H1 (cell line): ENCODE data around the gene FGF19. TPM values are rescaled to one million over a fixed set of nuclear protein-coding genes. Genes with fewer than 3 reads are reported as not detected.

Experiments
- CTCF ChIA-PET: fragments of 300-600 bp; sonication (Branson Sonifier 250); formaldehyde crosslinking; loops from one replicate; lab custom pipeline; 2021; ENCODE audit not compliant: partially characterized antibody; lab: Charles Lee
- POLR2A ChIA-PET: fragments of 300-600 bp; sonication (Branson Sonifier 250); formaldehyde crosslinking; loops from one replicate; lab custom pipeline; 2021; ENCODE audit warnings: inconsistent platforms; ENCODE audit not compliant: partially characterized antibody; lab: Charles Lee
- DNase-seq, 2 experiments: peaks; one replicate each; pipeline versions ENCODE4 v3.0.0 to v3.0.0-alpha.2; 2010 to 2022; ENCODE audit warnings: low spot score in 2 of 2, low read depth in 1 of 2, mixed read lengths in 1 of 2
- FAIRE-seq: peaks from 2 replicates; lab custom pipeline; 2011; peaks lifted over from hg19 to GRCh38; lab: Jason Lieb, UNC
- H2AFZ ChIP-seq: 2 replicates; pipeline ENCODE4 v1.8.1; 2012; ENCODE audit warnings: low read length, inconsistent platforms
- H2AK5ac ChIP-seq: 2 replicates; pipeline ENCODE4 v1.6.1; 2013; ENCODE audit warnings: low read depth, low read length
- H2BK120ac ChIP-seq: replicated peaks from 2 replicates; pipeline ENCODE3; 2013; ENCODE audit warnings: low read depth, low read length, inconsistent platforms
- H2BK12ac ChIP-seq: 2 replicates; pipeline ENCODE4 v1.6.1; 2013; ENCODE audit warnings: low read depth, low read length
- H2BK15ac ChIP-seq: 2 replicates; pipeline ENCODE4 v1.6.1; 2013; ENCODE audit warnings: low read length
- H2BK20ac ChIP-seq: 2 replicates; pipeline ENCODE4 v1.6.1; 2013; ENCODE audit warnings: low read length
- H2BK5ac ChIP-seq: 2 replicates; pipeline ENCODE4 v1.6.1; 2013; ENCODE audit warnings: low read depth, low read length
- H3K14ac ChIP-seq: 2 replicates; pipeline ENCODE4 v1.6.1; 2013; ENCODE audit warnings: inconsistent platforms; ENCODE audit not compliant: insufficient read length
- H3K18ac ChIP-seq: 2 replicates; pipeline ENCODE4 v1.6.1; 2013; ENCODE audit warnings: low read length; ENCODE audit errors: extremely low read depth
- H3K23ac ChIP-seq: 2 replicates; pipeline ENCODE4 v1.6.1; 2013; ENCODE audit warnings: inconsistent platforms; ENCODE audit not compliant: insufficient read length
- H3K23me2 ChIP-seq: 2 replicates; pipeline ENCODE4 v1.6.1; 2013; ENCODE audit warnings: low read depth, low read length
- H3K27ac ChIP-seq: 2 replicates; pipeline ENCODE4 v1.6.1; 2011; ENCODE audit warnings: low read depth, low read length, inconsistent platforms
- H3K27me3 ChIP-seq, 4 experiments: replicated peaks in 1 of 4; 1 replicate in 1 of 4; 2 replicates in 3 of 4; pipeline versions ENCODE4 v1.6.1 to v1.8.1; 2011 to 2013; ENCODE audit warnings: low read length in 3 of 4, mild to moderate bottlenecking in 3 of 4, inconsistent platforms in 2 of 4, mixed read lengths in 2 of 4, moderate library complexity in 1 of 4; ENCODE audit not compliant: control insufficient read depth in 3 of 4, insufficient read depth in 3 of 4; ENCODE audit errors: extremely low read depth in 1 of 4
- H3K36me3 ChIP-seq, 4 experiments: 2 replicates each; pipeline versions ENCODE4 v1.6.1 to v1.8.1; 2011 to 2013; ENCODE audit warnings: mild to moderate bottlenecking in 4 of 4, low read length in 3 of 4, moderate library complexity in 2 of 4, control low read depth in 1 of 4, inconsistent platforms in 1 of 4; ENCODE audit not compliant: insufficient read depth in 4 of 4, control insufficient read depth in 2 of 4
- H3K4ac ChIP-seq: replicated peaks from 2 replicates; pipeline ENCODE3; 2013; ENCODE audit warnings: low read length, low read depth, mixed read lengths, inconsistent platforms; ENCODE audit not compliant: insufficient read length
- H3K4me1 ChIP-seq, 4 experiments: replicated peaks in 1 of 4; 1 replicate in 1 of 4; 2 replicates in 3 of 4; pipeline versions ENCODE4 v1.6.1 to v1.8.1; 2011 to 2013; ENCODE audit warnings: low read length in 3 of 4, inconsistent platforms in 2 of 4, mixed read lengths in 1 of 4; ENCODE audit not compliant: insufficient read depth in 4 of 4, control insufficient read depth in 3 of 4
- H3K4me2 ChIP-seq, 2 experiments: 2 replicates each; pipeline versions ENCODE4 v1.6.1 to v1.8.1; 2011 to 2013; ENCODE audit warnings: low read depth in 2 of 2, low read length in 2 of 2, control low read depth in 1 of 2, inconsistent platforms in 1 of 2, mild to moderate bottlenecking in 1 of 2; ENCODE audit not compliant: insufficient read depth in 1 of 2
- H3K4me3 ChIP-seq, 4 experiments: fragments of 200-600, 300-600 bp in 1 of 4; sonication (generic), shearing (Covaris generic), sonication (Bioruptor Twin) in 1 of 4; 2 replicates each; pipeline versions ENCODE4 v1.5.1 to v1.8.1; 2011 to 2016; ENCODE audit warnings: low read length in 4 of 4, low read depth in 3 of 4, control low read depth in 2 of 4, inconsistent platforms in 2 of 4, mild to moderate bottlenecking in 2 of 4, mixed read lengths in 1 of 4, moderate library complexity in 1 of 4; ENCODE audit not compliant: insufficient read depth in 2 of 4; ENCODE audit errors: extremely low read depth in 1 of 4
- H3K56ac ChIP-seq: replicated peaks from 2 replicates; pipeline ENCODE3; 2013; ENCODE audit warnings: low read depth, mild to moderate bottlenecking, mixed read lengths, low read length, inconsistent platforms; ENCODE audit not compliant: insufficient read length
- H3K79me1 ChIP-seq: 2 replicates; pipeline ENCODE4 v1.6.1; 2013; ENCODE audit warnings: low read depth, low read length, control low read depth
- H3K79me2 ChIP-seq, 2 experiments: 2 replicates each; pipeline versions ENCODE4 v1.6.1 to v1.8.1; 2012 to 2013; ENCODE audit warnings: low read length in 2 of 2, mild to moderate bottlenecking in 2 of 2, inconsistent platforms in 1 of 2; ENCODE audit not compliant: insufficient read depth in 2 of 2, control insufficient read depth in 1 of 2
- H3K9ac ChIP-seq, 4 experiments: replicated peaks in 1 of 4; 1 replicate in 1 of 4; 2 replicates in 3 of 4; pipeline versions ENCODE4 v1.6.1 to v1.8.1; 2011 to 2013; ENCODE audit warnings: low read depth in 3 of 4, low read length in 3 of 4, control low read depth in 2 of 4, mild to moderate bottlenecking in 2 of 4, moderate library complexity in 2 of 4, inconsistent platforms in 1 of 4; ENCODE audit errors: extremely low read depth in 1 of 4
- H3K9me3 ChIP-seq, 2 experiments: 2 replicates each; pipeline versions ENCODE4 v1.6.1 to v1.8.1; 2012 to 2013; ENCODE audit warnings: mild to moderate bottlenecking in 2 of 2, moderate library complexity in 2 of 2, control low read depth in 1 of 2, inconsistent platforms in 1 of 2, low read depth in 1 of 2, low read length in 1 of 2, mixed read lengths in 1 of 2; ENCODE audit not compliant: insufficient read depth in 2 of 2
- H4K20me1 ChIP-seq, 2 experiments: replicated peaks in 1 of 2; 2 replicates each; pipeline versions ENCODE3 to v1.8.1; 2011 to 2013; ENCODE audit warnings: inconsistent platforms in 2 of 2, low read length in 2 of 2, mild to moderate bottlenecking in 1 of 2; ENCODE audit not compliant: insufficient read depth in 2 of 2, control insufficient read depth in 1 of 2
- H4K5ac ChIP-seq: 2 replicates; pipeline ENCODE4 v1.6.1; 2013; ENCODE audit warnings: low read length, low read depth, mixed read lengths, inconsistent platforms; ENCODE audit not compliant: insufficient read length
- H4K8ac ChIP-seq: 2 replicates; pipeline ENCODE4 v1.8.0; 2013; ENCODE audit warnings: mild to moderate bottlenecking, moderate library complexity, low read length, inconsistent platforms; ENCODE audit not compliant: insufficient read depth; ENCODE audit errors: extremely low read depth
- H4K91ac ChIP-seq: replicated peaks from 2 replicates; pipeline ENCODE3; 2013; ENCODE audit warnings: low read length, mixed read lengths, inconsistent platforms; ENCODE audit not compliant: insufficient read length
- EP300 ChIP-seq, 2 experiments: IDR thresholded peaks; 1 replicate in 1 of 2; 2 replicates in 1 of 2; pipeline ENCODE4 v1.6.1; 2011 to 2012; ENCODE audit warnings: low read depth in 2 of 2, low read length in 2 of 2, mild to moderate bottlenecking in 2 of 2, borderline replicate concordance in 1 of 2, inconsistent platforms in 1 of 2, moderate library complexity in 1 of 2
- PHF8 ChIP-seq: fragments of 200-600 bp; sonication (generic); conservative IDR thresholded peaks from 2 replicates; pipeline ENCODE4 v1.7.1; 2012; ENCODE audit warnings: low read depth, mild to moderate bottlenecking, inconsistent platforms, low read length, moderate library complexity
- POU5F1 ChIP-seq: IDR thresholded peaks from 2 replicates; pipeline ENCODE4 v1.6.1; 2011; ENCODE audit warnings: low read depth, mild to moderate bottlenecking, low read length, moderate library complexity
- RXRA ChIP-seq: IDR thresholded peaks from 2 replicates; pipeline ENCODE4 v1.6.1; 2011; ENCODE audit warnings: low read depth, mild to moderate bottlenecking, low read length, moderate library complexity; ENCODE audit not compliant: insufficient read depth
- TBP ChIP-seq: IDR thresholded peaks from 2 replicates; pipeline ENCODE4 v1.6.1; 2011; ENCODE audit warnings: low read depth, low read length, improper control_type of control experiment
- WGBS, 2 experiments: shearing (Covaris generic) in 1 of 2; methylation state at CpG; one replicate each; pipeline versions ENCODE4 v1.1.6 to v1.1.7; 2013 to 2015; ENCODE audit warnings: low lambda C conversion rate in 2 of 2, mixed read lengths in 2 of 2, inconsistent platforms in 1 of 2, low coverage in 1 of 2, missing lambda C conversion rate in 1 of 2; ENCODE audit not compliant: insufficient replicate concordance in 2 of 2, insufficient coverage in 1 of 2, insufficient read length in 1 of 2; ENCODE audit errors: extremely low coverage in 1 of 2, missing lambda C conversion rate in 1 of 2; 5-methylcytosine and 5-hydroxymethylcytosine counted together
- polyA plus RNA-seq, 7 experiments: library from polyadenylated mRNA; depleted of rRNA in 3 of 7; stranded (reverse) in 5 of 7; unstranded in 2 of 7; fragments of >200 nt in 5 of 7; fragments of 200-250 nt in 2 of 7; gene quantifications; 1 replicate in 5 of 7; 2 replicates in 1 of 7; 4 replicates in 1 of 7; pipeline versions ENCODE4 v1.2.1 to v1.2.3, GENCODE V29; 2011 to 2013; ENCODE audit warnings: missing spikeins in 2 of 7, mixed read lengths in 2 of 7
- total RNA-seq: library from RNA; stranded (reverse); fragmentation: NEBNext Ultra II Directional; extraction: Animal tissue kit (Norgen Biotek cat#: 25700); gene quantifications from 2 replicates; pipeline ENCODE4 v1.2.1, GENCODE V29; 2021
- TF ChIP-seq, protein P1 (sequence below): IDR thresholded peaks from 2 replicates; pipeline ENCODE4 v1.6.1; 2012; ENCODE audit warnings: low read length, inconsistent platforms

Gene FGF19
- total and polyA plus RNA-seq, 2 of the 8 experiments (the other 6 are each of a cell fraction or from before 2014, with no cell fraction given): 9.6 to 14.8 TPM

GRCh38 chr11:69669486-69669885, 34.3 kb downstream of the FGF19 start:
- Histone ChIP-seq H3K14ac (no peak overlapping the region), H3K79me1 (peaks cover 10% of the 10 kb centered on the region), H2BK15ac (no peak overlapping the region), H4K5ac (no peak overlapping the region), H3K27me3 (no peaks in the 10 kb centered on the region), H3K56ac (no peak overlapping the region), H2BK5ac (no peak overlapping the region), H2AK5ac (no peak overlapping the region), H3K4ac (no peak overlapping the region), H3K18ac (no peak overlapping the region), H3K27ac (no peak overlapping the region), H4K8ac (peak overlapping the region; percentile 19; the same call in 1 of the 2 replicates), H3K23me2 (no peaks in the 10 kb centered on the region; the same call in 1 of the 2 replicates), H2BK12ac (no peak overlapping the region), H4K91ac (no peak overlapping the region), H4K20me1 (peaks cover 7% of the 10 kb centered on the region in 2 experiments), H2AFZ (no peak overlapping the region), H3K9ac (no peak overlapping the region; a peak in 2 of 7 replicates), H3K79me2 (peaks cover under 1 to 14% of the 10 kb centered on the region in 2 experiments; a peak in 3 of 4 replicates), H3K4me3 (no peak overlapping the region), H3K9me3 (no peaks in the 10 kb centered on the region), H3K36me3 (peaks cover 3 to 22% (median 8%) of the 10 kb centered on the region in 4 experiments; a peak in 7 of 8 replicates), H2BK120ac (no peak overlapping the region), H3K4me1 (peaks cover 3 to 5% (median 4%) of the 10 kb centered on the region in 4 experiments), H3K23ac (no peak overlapping the region), H3K4me2 (no peak overlapping the region), H2BK20ac (no peak overlapping the region)
- ChIA-PET POLR2A (interaction anchor here (0.8 to 4.5 kb wide), 5 partner anchors 13 to 31 kb away, joined by 3 to 18 read pairs (median 9); no protein-coding TSS in a partner anchor), CTCF (interaction anchor here (0.7 to 5.1 kb wide), 18 partner anchors 10 to 598 kb away, joined by 3 to 81 read pairs (median 4); no protein-coding TSS in a partner anchor)
- no peak for TF ChIP-seq RXRA
- no peak for TF ChIP-seq TBP
- TF ChIP-seq PHF8: no peak
- TF ChIP-seq, protein P1, sequence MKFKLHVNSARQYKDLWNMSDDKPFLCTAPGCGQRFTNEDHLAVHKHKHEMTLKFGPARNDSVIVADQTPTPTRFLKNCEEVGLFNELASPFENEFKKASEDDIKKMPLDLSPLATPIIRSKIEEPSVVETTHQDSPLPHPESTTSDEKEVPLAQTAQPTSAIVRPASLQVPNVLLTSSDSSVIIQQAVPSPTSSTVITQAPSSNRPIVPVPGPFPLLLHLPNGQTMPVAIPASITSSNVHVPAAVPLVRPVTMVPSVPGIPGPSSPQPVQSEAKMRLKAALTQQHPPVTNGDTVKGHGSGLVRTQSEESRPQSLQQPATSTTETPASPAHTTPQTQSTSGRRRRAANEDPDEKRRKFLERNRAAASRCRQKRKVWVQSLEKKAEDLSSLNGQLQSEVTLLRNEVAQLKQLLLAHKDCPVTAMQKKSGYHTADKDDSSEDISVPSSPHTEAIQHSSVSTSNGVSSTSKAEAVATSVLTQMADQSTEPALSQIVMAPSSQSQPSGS: no peak
- no peak for TF ChIP-seq EP300 (IDR thresholded peaks at IDR 0.05; ENCODE audit: borderline replicate concordance in 1 of 2, low read depth in 2 of 2, low read length in 2 of 2)
- TF ChIP-seq POU5F1: no peak
- WGBS, 2 experiments: 96% methylated on average over 19 of the region's 19 CpGs; no CpG with 5 or more reads in 1 of the 2 experiments
- DNase-seq: no peak
- FAIRE-seq: no peak
